GM10266 (cell line): ENCODE data around the gene SLC6A19.

Experiments used
- DNase-seq: peaks from one replicate; pipeline ENCODE4 v3.0.0; 2012; ENCODE audit errors: extremely low spot score
- TF ChIP-seq, protein P1 (sequence below): IDR thresholded peaks from 2 replicates; pipeline ENCODE4 v1.5.1; 2012; ENCODE audit warnings: mild to moderate bottlenecking, low read depth; ENCODE audit not compliant: control insufficient read depth, insufficient read depth; ENCODE audit errors: missing control alignments

SLC6A19 gene

GRCh38 chr5:1244255-1244654 is 42.9 kb downstream of the SLC6A19 start:
- TF ChIP-seq, protein P1, sequence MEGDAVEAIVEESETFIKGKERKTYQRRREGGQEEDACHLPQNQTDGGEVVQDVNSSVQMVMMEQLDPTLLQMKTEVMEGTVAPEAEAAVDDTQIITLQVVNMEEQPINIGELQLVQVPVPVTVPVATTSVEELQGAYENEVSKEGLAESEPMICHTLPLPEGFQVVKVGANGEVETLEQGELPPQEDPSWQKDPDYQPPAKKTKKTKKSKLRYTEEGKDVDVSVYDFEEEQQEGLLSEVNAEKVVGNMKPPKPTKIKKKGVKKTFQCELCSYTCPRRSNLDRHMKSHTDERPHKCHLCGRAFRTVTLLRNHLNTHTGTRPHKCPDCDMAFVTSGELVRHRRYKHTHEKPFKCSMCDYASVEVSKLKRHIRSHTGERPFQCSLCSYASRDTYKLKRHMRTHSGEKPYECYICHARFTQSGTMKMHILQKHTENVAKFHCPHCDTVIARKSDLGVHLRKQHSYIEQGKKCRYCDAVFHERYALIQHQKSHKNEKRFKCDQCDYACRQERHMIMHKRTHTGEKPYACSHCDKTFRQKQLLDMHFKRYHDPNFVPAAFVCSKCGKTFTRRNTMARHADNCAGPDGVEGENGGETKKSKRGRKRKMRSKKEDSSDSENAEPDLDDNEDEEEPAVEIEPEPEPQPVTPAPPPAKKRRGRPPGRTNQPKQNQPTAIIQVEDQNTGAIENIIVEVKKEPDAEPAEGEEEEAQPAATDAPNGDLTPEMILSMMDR = no peak
- no peak for DNase-seq

GRCh38 chr5:1244976-1245375 is 43.6 kb downstream of the SLC6A19 start:
- DNase-seq = no peak
- TF ChIP-seq, protein P1 = no peak

- TF ChIP-seq, protein P1 = no peak
- DNase-seq = no peak
These were observed 44.6 kb downstream of the SLC6A19 start for GRCh38 chr5:1245905-1246576.

- TF ChIP-seq, protein P1 = no peak
- DNase-seq = peak; percentile 62
These were observed 45.5 kb downstream of the SLC6A19 start for GRCh38 chr5:1246711-1247431.

DNA sequence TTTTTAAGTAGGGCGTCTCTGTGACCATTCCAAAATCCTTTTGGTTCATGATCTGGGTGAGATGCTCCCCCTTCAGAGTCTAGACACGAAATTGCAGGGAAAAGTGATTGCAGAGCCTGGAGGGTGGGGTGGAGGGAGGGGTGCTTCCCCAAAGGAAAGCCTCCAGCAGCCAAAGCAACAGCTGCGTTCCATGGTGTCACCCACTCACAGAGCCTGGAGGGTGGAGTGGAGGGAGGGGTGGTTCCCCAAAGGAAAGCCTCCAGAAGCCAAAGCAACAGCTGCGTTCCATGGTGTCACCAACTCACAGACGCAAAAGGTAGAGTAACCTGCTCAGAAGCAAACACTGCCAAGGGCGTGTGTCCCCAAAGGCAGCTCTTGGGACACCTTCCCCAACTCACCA is 46.4 kb downstream of the SLC6A19 start:
- TF ChIP-seq, protein P1 = no peak

GRCh38 chr5:1249366-1250280 is 48.2 kb downstream of the SLC6A19 start:
- no peak for DNase-seq
- TF ChIP-seq, protein P1 = no peak

More for the DNA sequence above, 46.4 kb downstream of the SLC6A19 start:
- DNase-seq = no peak
